ENCODE data around the gene SWSAP1.

DNA sequence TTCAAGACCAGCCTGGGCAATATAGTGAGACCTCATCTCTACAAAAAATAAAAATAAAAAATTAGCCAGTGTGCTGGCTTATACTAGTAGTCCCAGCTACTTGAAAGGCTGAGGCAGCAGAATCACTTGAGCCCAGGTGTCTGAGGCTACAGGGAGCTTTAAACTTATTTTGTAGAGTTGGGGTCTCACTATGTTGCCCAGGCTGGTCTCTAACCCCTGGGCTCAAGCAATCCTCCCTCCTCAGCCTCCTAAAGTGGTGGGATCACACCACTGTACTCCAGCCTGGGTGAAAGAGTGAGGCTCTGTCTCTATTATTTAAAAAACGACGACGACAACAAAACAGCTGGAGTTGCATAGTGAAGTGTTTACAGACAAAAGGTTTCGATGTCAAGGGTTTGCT is 43.0 kb upstream of the SWSAP1 start:
- TF ChIP-seq, protein P1, sequence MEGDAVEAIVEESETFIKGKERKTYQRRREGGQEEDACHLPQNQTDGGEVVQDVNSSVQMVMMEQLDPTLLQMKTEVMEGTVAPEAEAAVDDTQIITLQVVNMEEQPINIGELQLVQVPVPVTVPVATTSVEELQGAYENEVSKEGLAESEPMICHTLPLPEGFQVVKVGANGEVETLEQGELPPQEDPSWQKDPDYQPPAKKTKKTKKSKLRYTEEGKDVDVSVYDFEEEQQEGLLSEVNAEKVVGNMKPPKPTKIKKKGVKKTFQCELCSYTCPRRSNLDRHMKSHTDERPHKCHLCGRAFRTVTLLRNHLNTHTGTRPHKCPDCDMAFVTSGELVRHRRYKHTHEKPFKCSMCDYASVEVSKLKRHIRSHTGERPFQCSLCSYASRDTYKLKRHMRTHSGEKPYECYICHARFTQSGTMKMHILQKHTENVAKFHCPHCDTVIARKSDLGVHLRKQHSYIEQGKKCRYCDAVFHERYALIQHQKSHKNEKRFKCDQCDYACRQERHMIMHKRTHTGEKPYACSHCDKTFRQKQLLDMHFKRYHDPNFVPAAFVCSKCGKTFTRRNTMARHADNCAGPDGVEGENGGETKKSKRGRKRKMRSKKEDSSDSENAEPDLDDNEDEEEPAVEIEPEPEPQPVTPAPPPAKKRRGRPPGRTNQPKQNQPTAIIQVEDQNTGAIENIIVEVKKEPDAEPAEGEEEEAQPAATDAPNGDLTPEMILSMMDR (IDR thresholded peaks at IDR 0.05) = no peak
- TF ChIP-seq POLR2A (IDR thresholded peaks at IDR 0.05) = no peak
